HFFc6 (cell line): Measurements from ENCODE around the gene DNAJC3. TPM values are rescaled to one million over a fixed set of nuclear protein-coding genes. Genes with fewer than 3 reads are reported as not detected.
A peak's percentile ranks its signal among the peaks of the same experiment; 100 is the strongest.

ENCODE experiments used
- DNase-seq: peaks from one replicate; pipeline ENCODE4 v3.0.0-alpha.2; 2018
- H3K27ac Mint-ChIP-seq: 2 replicates; pipeline ENCODE4 v1.8.0; 2020; ENCODE audit warnings: mild to moderate bottlenecking, mixed read lengths
- H3K27me3 Mint-ChIP-seq: 2 replicates; pipeline ENCODE4 v1.8.0; 2021; ENCODE audit warnings: mild to moderate bottlenecking, moderate library complexity, mixed read lengths; ENCODE audit not compliant: insufficient read depth
- H3K36me3 Mint-ChIP-seq: 2 replicates; pipeline ENCODE4 v1.8.0; 2021; ENCODE audit warnings: low read depth, mixed read lengths
- H3K4me1 Mint-ChIP-seq: 2 replicates; pipeline ENCODE4 v1.8.0; 2020; ENCODE audit warnings: low read depth, mixed read lengths
- H3K4me3 Mint-ChIP-seq: 2 replicates; pipeline ENCODE4 v1.8.0; 2020; ENCODE audit warnings: mild to moderate bottlenecking, moderate library complexity, mixed read lengths
- H3K9me3 Mint-ChIP-seq: 2 replicates; pipeline ENCODE4 v1.8.0; 2020; ENCODE audit warnings: mild to moderate bottlenecking, mixed read lengths
- CTCF ChIP-seq: fragments of 200-600 bp; sonication (generic); IDR thresholded peaks from 2 replicates; pipeline ENCODE4 v1.5.0; 2021; ENCODE audit warnings: antibody characterized with exemption, mild to moderate bottlenecking
- total RNA-seq, 6 experiments: library from RNA; stranded (reverse); fragmentation: NEBNext Ultra II Directional; extraction: Animal tissue kit (Norgen Biotek cat#: 25700); gene quantifications; 2 replicates in 1 of 6; 3 replicates in 5 of 6; pipeline ENCODE4 v1.2.3, GENCODE V29; 2021

DNAJC3 gene
- total RNA-seq, 6 experiments from 2014 or later: 40.6 to 53.7 (median 48.4) TPM

- Mint-ChIP-seq H3K4me1 (peaks cover 16% of the 10 kb centered on the region), H3K27me3 (no peaks in the 10 kb centered on the region; the same call in 1 of the 2 replicates), H3K4me3 (no peak overlapping the region), H3K27ac (peak overlapping the region; percentile 32; the same call in 1 of the 2 replicates), H3K36me3 (peaks cover 33% of the 10 kb centered on the region), H3K9me3 (no peaks in the 10 kb centered on the region)
- no peak for DNase-seq
- TF ChIP-seq CTCF: no peak
Measured at GRCh38 chr13:95793781-95794180, 116.8 kb downstream of the DNAJC3 start.

- Mint-ChIP-seq H3K27me3 (no peaks in the 10 kb centered on the region), H3K4me3 (no peak overlapping the region), H3K4me1 (peaks cover 22% of the 10 kb centered on the region), H3K36me3 (peaks cover 12% of the 10 kb centered on the region), H3K9me3 (no peaks in the 10 kb centered on the region), H3K27ac (no peak overlapping the region)
- no peak for DNase-seq
- no peak for TF ChIP-seq CTCF
Measured at GRCh38 chr13:95797016-95797415, 120.1 kb downstream of the DNAJC3 start.

- DNase-seq: no peak
- no peaks in the 10 kb centered on the region for H3K27me3 Mint-ChIP-seq
Measured at GRCh38 chr13:95800436-95800835, 123.5 kb downstream of the DNAJC3 start.

GRCh38 chr13:95801825-95802224, 124.9 kb downstream of the DNAJC3 start:
- no peak overlapping the region for H3K27ac Mint-ChIP-seq
- no peak overlapping the region for H3K4me3 Mint-ChIP-seq
- H3K9me3 Mint-ChIP-seq: peaks cover 3% of the 10 kb centered on the region; the same call in 1 of the 2 replicates
- H3K27me3 Mint-ChIP-seq: no peaks in the 10 kb centered on the region
- H3K36me3 Mint-ChIP-seq: peaks cover 20% of the 10 kb centered on the region
- peaks cover 6% of the 10 kb centered on the region; the same call in 1 of the 2 replicates for H3K4me1 Mint-ChIP-seq
- no peak for DNase-seq
- TF ChIP-seq CTCF: no peak

More at GRCh38 chr13:95800436-95800835, 123.5 kb downstream of the DNAJC3 start:
- TF ChIP-seq CTCF: no peak
- Mint-ChIP-seq H3K4me1 (peaks cover 6% of the 10 kb centered on the region; the same call in 1 of the 2 replicates), H3K36me3 (peaks cover 10% of the 10 kb centered on the region; the same call in 1 of the 2 replicates), H3K4me3 (no peak overlapping the region), H3K9me3 (no peaks in the 10 kb centered on the region), H3K27ac (peak overlapping the region; percentile 67)

GRCh38 chr13:95805921-95806320, 129.0 kb downstream of the DNAJC3 start:
- H3K27ac Mint-ChIP-seq: no peak overlapping the region
- no peak overlapping the region for H3K4me3 Mint-ChIP-seq
- TF ChIP-seq CTCF: no peak
- H3K36me3 Mint-ChIP-seq: peaks cover 42% of the 10 kb centered on the region
- peaks cover 11% of the 10 kb centered on the region for H3K9me3 Mint-ChIP-seq
- no peaks in the 10 kb centered on the region for H3K27me3 Mint-ChIP-seq
- DNase-seq: no peak
- H3K4me1 Mint-ChIP-seq: no peaks in the 10 kb centered on the region

- Mint-ChIP-seq H3K4me3 (no peak overlapping the region), H3K27me3 (no peaks in the 10 kb centered on the region), H3K4me1 (no peaks in the 10 kb centered on the region), H3K36me3 (peaks cover 52% of the 10 kb centered on the region), H3K27ac (no peak overlapping the region), H3K9me3 (peaks cover 11% of the 10 kb centered on the region)
- DNase-seq: no peak
- no peak for TF ChIP-seq CTCF
Measured at GRCh38 chr13:95809429-95809828, 132.5 kb downstream of the DNAJC3 start.
